Measurements from ENCODE around the gene ATF4. TPM values are rescaled to one million over a fixed set of nuclear protein-coding genes. Genes with fewer than 3 reads are reported as not detected.

ATF4 gene
- total and polyA plus RNA-seq, 2 of the 13 experiments (the other 11 are each of a cell fraction or from before 2014, with no cell fraction given), result 486 to 1,297 TPM

DNA sequence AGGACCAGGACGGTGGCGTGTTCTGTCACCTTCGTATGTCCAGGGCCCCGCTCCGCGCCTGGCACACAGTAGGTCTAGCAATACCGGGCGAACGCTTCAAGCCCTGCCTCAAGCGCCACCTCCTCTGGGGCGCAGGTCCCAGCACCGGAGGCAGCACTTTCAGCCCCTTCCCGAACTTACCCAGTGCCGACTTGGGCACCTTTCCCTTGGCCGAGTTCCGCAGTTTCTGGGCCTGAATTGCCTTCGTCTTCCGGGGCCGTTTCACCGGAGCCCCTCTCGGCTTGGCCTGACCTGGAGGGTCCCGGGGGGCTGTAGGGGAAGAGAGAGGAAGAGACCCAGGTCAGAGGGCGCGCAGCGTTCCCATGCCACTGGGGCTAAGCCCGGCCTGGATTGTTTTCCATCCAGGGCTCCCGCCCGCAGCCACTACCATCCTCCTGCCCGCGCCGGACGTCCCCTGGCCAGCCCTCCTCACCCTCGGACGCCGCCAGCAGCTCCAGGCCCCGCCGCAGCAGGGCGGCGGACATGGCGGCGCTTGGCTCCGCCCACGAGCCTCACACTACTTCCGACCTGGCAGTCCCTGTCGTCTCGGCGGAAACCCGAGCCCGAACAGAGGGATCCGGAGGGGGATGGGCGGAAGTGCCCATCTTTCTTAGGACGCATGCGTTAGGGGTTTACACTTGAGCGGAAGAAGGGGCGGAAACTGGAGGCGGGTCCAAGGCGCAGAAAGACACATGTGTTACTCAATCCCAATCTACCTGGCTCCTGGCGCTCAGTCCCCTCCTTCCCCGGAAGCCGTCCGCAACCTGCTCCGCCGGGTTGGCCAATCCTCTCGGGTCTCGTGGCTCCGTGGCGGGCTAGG, 12.1 kb downstream of the ATF4 start, which contains the start of gene RPS19BP1 (continued):
- TF ChIP-seq, protein P1, sequence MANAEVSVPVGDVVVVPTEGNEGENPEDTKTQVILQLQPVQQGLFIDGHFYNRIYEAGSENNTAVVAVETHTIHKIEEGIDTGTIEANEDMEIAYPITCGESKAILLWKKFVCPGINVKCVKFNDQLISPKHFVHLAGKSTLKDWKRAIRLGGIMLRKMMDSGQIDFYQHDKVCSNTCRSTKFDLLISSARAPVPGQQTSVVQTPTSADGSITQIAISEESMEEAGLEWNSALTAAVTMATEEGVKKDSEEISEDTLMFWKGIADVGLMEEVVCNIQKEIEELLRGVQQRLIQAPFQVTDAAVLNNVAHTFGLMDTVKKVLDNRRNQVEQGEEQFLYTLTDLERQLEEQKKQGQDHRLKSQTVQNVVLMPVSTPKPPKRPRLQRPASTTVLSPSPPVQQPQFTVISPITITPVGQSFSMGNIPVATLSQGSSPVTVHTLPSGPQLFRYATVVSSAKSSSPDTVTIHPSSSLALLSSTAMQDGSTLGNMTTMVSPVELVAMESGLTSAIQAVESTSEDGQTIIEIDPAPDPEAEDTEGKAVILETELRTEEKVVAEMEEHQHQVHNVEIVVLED (CRISPR knock-in tag; IDR thresholded peaks at IDR 0.05; ENCODE audit: borderline replicate concordance), result peak; percentile 67; the same call in 1 of the 2 replicates
- TF ChIP-seq EZH2 (conservative IDR thresholded peaks at IDR 0.05; ENCODE audit: low read depth, low read length), result no peak
- TF ChIP-seq ZNF431 (CRISPR knock-in tag; IDR thresholded peaks at IDR 0.05; ENCODE audit: borderline replicate concordance, low read depth), result no peak; the same call in 1 of the 2 replicates
- TF ChIP-seq, protein P2, sequence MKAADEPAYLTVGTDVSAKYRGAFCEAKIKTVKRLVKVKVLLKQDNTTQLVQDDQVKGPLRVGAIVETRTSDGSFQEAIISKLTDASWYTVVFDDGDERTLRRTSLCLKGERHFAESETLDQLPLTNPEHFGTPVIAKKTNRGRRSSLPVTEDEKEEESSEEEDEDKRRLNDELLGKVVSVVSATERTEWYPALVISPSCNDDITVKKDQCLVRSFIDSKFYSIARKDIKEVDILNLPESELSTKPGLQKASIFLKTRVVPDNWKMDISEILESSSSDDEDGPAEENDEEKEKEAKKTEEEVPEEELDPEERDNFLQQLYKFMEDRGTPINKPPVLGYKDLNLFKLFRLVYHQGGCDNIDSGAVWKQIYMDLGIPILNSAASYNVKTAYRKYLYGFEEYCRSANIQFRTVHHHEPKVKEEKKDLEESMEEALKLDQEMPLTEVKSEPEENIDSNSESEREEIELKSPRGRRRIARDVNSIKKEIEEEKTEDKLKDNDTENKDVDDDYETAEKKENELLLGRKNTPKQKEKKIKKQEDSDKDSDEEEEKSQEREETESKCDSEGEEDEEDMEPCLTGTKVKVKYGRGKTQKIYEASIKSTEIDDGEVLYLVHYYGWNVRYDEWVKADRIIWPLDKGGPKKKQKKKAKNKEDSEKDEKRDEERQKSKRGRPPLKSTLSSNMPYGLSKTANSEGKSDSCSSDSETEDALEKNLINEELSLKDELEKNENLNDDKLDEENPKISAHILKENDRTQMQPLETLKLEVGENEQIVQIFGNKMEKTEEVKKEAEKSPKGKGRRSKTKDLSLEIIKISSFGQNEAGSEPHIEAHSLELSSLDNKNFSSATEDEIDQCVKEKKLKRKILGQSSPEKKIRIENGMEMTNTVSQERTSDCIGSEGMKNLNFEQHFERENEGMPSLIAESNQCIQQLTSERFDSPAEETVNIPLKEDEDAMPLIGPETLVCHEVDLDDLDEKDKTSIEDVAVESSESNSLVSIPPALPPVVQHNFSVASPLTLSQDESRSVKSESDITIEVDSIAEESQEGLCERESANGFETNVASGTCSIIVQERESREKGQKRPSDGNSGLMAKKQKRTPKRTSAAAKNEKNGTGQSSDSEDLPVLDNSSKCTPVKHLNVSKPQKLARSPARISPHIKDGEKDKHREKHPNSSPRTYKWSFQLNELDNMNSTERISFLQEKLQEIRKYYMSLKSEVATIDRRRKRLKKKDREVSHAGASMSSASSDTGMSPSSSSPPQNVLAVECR (CRISPR knock-in tag; IDR thresholded peaks at IDR 0.05; ENCODE audit: borderline replicate concordance), result peak; percentile 87
- TF ChIP-seq SKI (IDR thresholded peaks at IDR 0.05; ENCODE audit: partially characterized antibody), result no peak
- no peak for TF ChIP-seq GZF1 (CRISPR knock-in tag; IDR thresholded peaks at IDR 0.05)
- TF ChIP-seq ZNF772 (CRISPR knock-in tag; IDR thresholded peaks at IDR 0.05), result no peak; the same call in 1 of the 2 replicates
- no peak for TF ChIP-seq ZNF326 (CRISPR knock-in tag; IDR thresholded peaks at IDR 0.05; ENCODE audit: borderline replicate concordance)
- TF ChIP-seq MYC (CRISPR knock-in tag; IDR thresholded peaks at IDR 0.05; ENCODE audit: borderline replicate concordance), result peak; percentile 81
- TF ChIP-seq SMARCE1 (IDR thresholded peaks at IDR 0.05; ENCODE audit: borderline replicate concordance), result no peak
- TF ChIP-seq ZNF550 (CRISPR knock-in tag; IDR thresholded peaks at IDR 0.05; ENCODE audit: borderline replicate concordance), result no peak
- no peak for TF ChIP-seq PRMT3 (CRISPR knock-in tag; IDR thresholded peaks at IDR 0.05; ENCODE audit: borderline replicate concordance, low read depth)
- TF ChIP-seq SP140L (CRISPR knock-in tag; IDR thresholded peaks at IDR 0.05; ENCODE audit: borderline replicate concordance), result no peak
- TF ChIP-seq BHLHE40 (IDR thresholded peaks at IDR 0.05; ENCODE audit: low read length), result no peak; the same call in 1 of the 2 replicates
- TF ChIP-seq, protein P3, sequence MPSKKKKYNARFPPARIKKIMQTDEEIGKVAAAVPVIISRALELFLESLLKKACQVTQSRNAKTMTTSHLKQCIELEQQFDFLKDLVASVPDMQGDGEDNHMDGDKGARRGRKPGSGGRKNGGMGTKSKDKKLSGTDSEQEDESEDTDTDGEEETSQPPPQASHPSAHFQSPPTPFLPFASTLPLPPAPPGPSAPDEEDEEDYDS (CRISPR knock-in tag; IDR thresholded peaks at IDR 0.05), result peak; percentile 80
- TF ChIP-seq TCF7 (IDR thresholded peaks at IDR 0.05; ENCODE audit: low read depth), result no peak
- peak in 1 of 2 experiments; percentile 49; a peak in 1 of 4 replicates for TF ChIP-seq EP300 (IDR thresholded peaks at IDR 0.05; ENCODE audit: low read depth in 2 of 2, low read length in 2 of 2)
- TF ChIP-seq EP300 (CRISPR knock-in tag; IDR thresholded peaks at IDR 0.05; ENCODE audit: borderline replicate concordance), result peak; percentile 15; the same call in 1 of the 2 replicates
- TF ChIP-seq NFKBIZ (CRISPR knock-in tag; IDR thresholded peaks at IDR 0.05), result peak; percentile 19; the same call in 1 of the 2 replicates
- TF ChIP-seq PHF5A (CRISPR knock-in tag; IDR thresholded peaks at IDR 0.05; ENCODE audit: low read depth, unreplicated experiment), result peak; percentile 58
- no peak for TF ChIP-seq SMC3 (IDR thresholded peaks at IDR 0.05; ENCODE audit: low read length)
- no peak for TF ChIP-seq SP1 (IDR thresholded peaks at IDR 0.05)
- TF ChIP-seq SP1 (CRISPR knock-in tag; IDR thresholded peaks at IDR 0.05), result peak; percentile 58
- 0 out of 2 replicates have a peak, but pooled peaks have one; percentile 31 for TF ChIP-seq ZMYM2 (CRISPR knock-in tag; IDR thresholded peaks at IDR 0.05)
- TF ChIP-seq ZNF547 (CRISPR knock-in tag; IDR thresholded peaks at IDR 0.05), result no peak

Measured in HepG2 (cell line).